K562 (cell line): Measurements from ENCODE around the gene PRLH. TPM values are rescaled to one million over a fixed set of nuclear protein-coding genes. Genes with fewer than 3 reads are reported as not detected.

Experiments used
- ATAC-seq: fragments of 200-7000 bp; cut with Tn5 transposase; 3 replicates; pipeline ENCODE4 v1.9.1; 2020; ENCODE audit warnings: moderate library complexity
- BruUV-seq: library from RNA; stranded (reverse); fragments of 400-500 nt; replicated peaks from 2 replicates; lab custom pipeline; 2021; lab: Mats Ljungman, UMichigan
- CTCF ChIA-PET: fragments of 300-600 bp; formaldehyde crosslinking; extraction: SDS; loops from one replicate; lab custom pipeline; 2021; ENCODE audit warnings: low intra/inter-chr PET ratio; lab: Yijun Ruan, JAX
- POLR2A ChIA-PET: fragments of 300-600, 350-650 bp; sonication (Branson Sonifier 250); formaldehyde crosslinking; extraction: SDS; loops from one replicate; lab custom pipeline; 2021; ENCODE audit warnings: antibody characterized with exemption, inconsistent platforms; lab: Yijun Ruan, JAX
- DNase-seq, 4 experiments: peaks; one replicate each; pipeline versions ENCODE4 v3.0.0 to v3.0.0-alpha.2; 2011 to 2018; ENCODE audit warnings: low spot score in 3 of 4, mixed read lengths in 3 of 4; ENCODE audit errors: extremely low read depth in 1 of 4
- FAIRE-seq: peaks from 2 replicates; lab custom pipeline; 2011; peaks lifted over from hg19 to GRCh38; lab: Jason Lieb, UNC
- H2AFZ ChIP-seq: 2 replicates; pipeline ENCODE4 v1.6.0; 2011; ENCODE audit warnings: low read depth, low read length, control low read depth, inconsistent platforms
- H3K27ac ChIP-seq: fragments of 200-600 bp; 3 replicates; pipeline ENCODE4 v1.8.0; 2011; ENCODE audit warnings: low read depth, mild to moderate bottlenecking, control low read depth, inconsistent platforms, low read length, moderate library complexity, mixed read lengths; ENCODE audit errors: extremely low read depth
- H3K27me3 ChIP-seq, 2 experiments: fragments of 300-600 bp in 1 of 2; 2 replicates in 1 of 2; 3 replicates in 1 of 2; pipeline versions ENCODE4 v1.6.0 to v1.8.0; 2011; ENCODE audit warnings: inconsistent platforms in 2 of 2, low read length in 2 of 2, mild to moderate bottlenecking in 1 of 2, mixed read lengths in 1 of 2, moderate library complexity in 1 of 2; ENCODE audit not compliant: control insufficient read depth in 2 of 2, insufficient read depth in 2 of 2
- H3K36me3 ChIP-seq: fragments of 300-600 bp; 3 replicates; pipeline ENCODE4 v1.8.0; 2011; ENCODE audit warnings: mild to moderate bottlenecking, low read length, inconsistent platforms; ENCODE audit not compliant: control insufficient read depth, insufficient read depth
- H3K4me1 ChIP-seq, 2 experiments: fragments of 200-600 bp in 1 of 2; replicated peaks in 1 of 2; 2 replicates in 1 of 2; 3 replicates in 1 of 2; pipeline versions ENCODE4 v1.5.1 to v1.8.0; 2011; ENCODE audit warnings: inconsistent platforms in 2 of 2, low read length in 2 of 2, mild to moderate bottlenecking in 1 of 2, mixed read lengths in 1 of 2, moderate library complexity in 1 of 2; ENCODE audit not compliant: control insufficient read depth in 2 of 2, insufficient read depth in 2 of 2
- H3K4me2 ChIP-seq: 2 replicates; pipeline ENCODE4 v1.6.1; 2011; ENCODE audit warnings: low read length, control low read depth, inconsistent platforms, mixed read lengths; ENCODE audit not compliant: insufficient read depth
- H3K4me3 ChIP-seq: fragments of 200-600 bp; sonication (generic), shearing (Covaris generic); 2 replicates; pipeline ENCODE4 v1.5.1; 2016; ENCODE audit warnings: control low read depth, inconsistent platforms
- H3K79me2 ChIP-seq: fragments of 200-600 bp; 3 replicates; pipeline ENCODE4 v1.8.0; 2011; ENCODE audit warnings: low read length, inconsistent platforms; ENCODE audit not compliant: control insufficient read depth, insufficient read depth
- H3K9ac ChIP-seq, 2 experiments: 2 replicates each; pipeline versions ENCODE4 v1.6.0 to v1.6.1; 2011; ENCODE audit warnings: low read depth in 2 of 2, low read length in 2 of 2, control low read depth in 1 of 2, inconsistent platforms in 1 of 2, mild to moderate bottlenecking in 1 of 2, mixed read lengths in 1 of 2; ENCODE audit not compliant: insufficient read depth in 1 of 2
- H3K9me1 ChIP-seq: one replicate; pipeline ENCODE4 v1.6.0; 2011; ENCODE audit warnings: inconsistent platforms, mild to moderate bottlenecking, low read length, moderate library complexity; ENCODE audit not compliant: control insufficient read depth, insufficient read depth
- H3K9me3 ChIP-seq: replicated peaks from 2 replicates; pipeline ENCODE4 v1.5.1; 2011; ENCODE audit warnings: low read depth, low read length, inconsistent platforms; ENCODE audit not compliant: control insufficient read depth, insufficient read depth
- H4K20me1 ChIP-seq: replicated peaks from 2 replicates; pipeline ENCODE4 v1.6.1; 2011; ENCODE audit warnings: low read length, inconsistent platforms, mixed read lengths; ENCODE audit not compliant: control insufficient read depth, insufficient read depth
- ATF4 ChIP-seq: fragments of 450-650 bp; formaldehyde crosslinking; IDR thresholded peaks from 2 replicates; pipeline ENCODE4 v1.4.0; 2022; ENCODE audit warnings: mild to moderate bottlenecking, moderate library complexity
- CSDE1 ChIP-seq, 2 experiments: fragments of 450-650 bp; IDR thresholded peaks; 2 replicates each; pipeline ENCODE4 v1.6.1; 2016; ENCODE audit warnings: mild to moderate bottlenecking in 1 of 2
- CTCF ChIP-seq, 3 experiments: IDR thresholded peaks in 2 of 3; conservative IDR thresholded peaks in 1 of 3; 2 replicates each; pipeline ENCODE4 v1.5.1; 2011 to 2012; ENCODE audit warnings: low read length in 3 of 3, mild to moderate bottlenecking in 3 of 3, control low read depth in 2 of 3, improper control_type of control experiment in 1 of 3, inconsistent platforms in 1 of 3, low read depth in 1 of 3, mixed read lengths in 1 of 3, moderate library complexity in 1 of 3; ENCODE audit not compliant: insufficient read depth in 2 of 3
- E2F6 ChIP-seq, 2 experiments: IDR thresholded peaks; 2 replicates each; pipeline ENCODE4 v1.6.1; 2011; ENCODE audit warnings: borderline replicate concordance in 1 of 2, control low read depth in 1 of 2, low read depth in 1 of 2, low read length in 1 of 2, mild to moderate bottlenecking in 1 of 2, mixed read lengths in 1 of 2, moderate library complexity in 1 of 2; ENCODE audit not compliant: insufficient read depth in 1 of 2, insufficient read length in 1 of 2, poor library complexity in 1 of 2, severe bottlenecking in 1 of 2; ENCODE audit errors: extremely low read depth in 1 of 2
- HNRNPH1 ChIP-seq: fragments of 200-400 bp; formaldehyde crosslinking; optimal IDR thresholded peaks from 2 replicates; pipeline ENCODE3; 2017; ENCODE audit warnings: low read depth, mild to moderate bottlenecking, low read length, moderate library complexity
- MCM3 ChIP-seq: fragments of 450-650 bp; IDR thresholded peaks from 2 replicates; pipeline ENCODE4 v1.6.1; 2016
- MCM5 ChIP-seq: fragments of 450-650 bp; IDR thresholded peaks from 2 replicates; pipeline ENCODE4 v1.6.1; 2016; ENCODE audit warnings: low read depth
- RBBP5 ChIP-seq: fragments of 200-600 bp; sonication (generic); IDR thresholded peaks from 2 replicates; pipeline ENCODE4 v1.6.1; 2012; ENCODE audit warnings: borderline replicate concordance, mild to moderate bottlenecking, low read length, control low read depth, inconsistent platforms; ENCODE audit not compliant: insufficient read depth, poor library complexity, severe bottlenecking
- RBM17 ChIP-seq: fragments of 200-400 bp; formaldehyde crosslinking; IDR thresholded peaks from 2 replicates; pipeline ENCODE4 v1.6.1; 2017; ENCODE audit warnings: low read depth, mild to moderate bottlenecking, low read length, borderline replicate concordance
- SMC3 ChIP-seq: conservative IDR thresholded peaks from 2 replicates; pipeline ENCODE4 v1.6.1; 2011; ENCODE audit warnings: low read depth, low read length, improper control_type of control experiment; ENCODE audit not compliant: insufficient read depth
- ZBTB9 ChIP-seq: fragments of 450-650 bp; formaldehyde crosslinking; IDR thresholded peaks from 2 replicates; pipeline ENCODE4 v1.4.0; 2020; ENCODE audit warnings: mild to moderate bottlenecking, moderate library complexity
- ZNF146 ChIP-seq: IDR thresholded peaks from one replicate; pipeline ENCODE4 v1.6.1; 2018; ENCODE audit warnings: missing compliant biosample characterization; ENCODE audit not compliant: unreplicated experiment
- ZNF398 ChIP-seq: fragments of 250-450 bp; sonication (Bioruptor Pico); IDR thresholded peaks from 2 replicates; pipeline ENCODE4 v1.8.0; 2021; ENCODE audit warnings: moderate library complexity, mild to moderate bottlenecking, inconsistent platforms
- ZNF764 ChIP-seq: fragments of 250-450 bp; sonication (Bioruptor Pico); IDR thresholded peaks from 2 replicates; pipeline ENCODE4 v1.4.0; 2020; ENCODE audit warnings: low read depth, mild to moderate bottlenecking, moderate library complexity
- ZSCAN29 ChIP-seq: fragments of 450-650 bp; IDR thresholded peaks from 2 replicates; pipeline ENCODE4 v1.6.1; 2017
- WGBS: fragments of 100-300 bp; shearing (Covaris generic); methylation state at CpG from one replicate; pipeline ENCODE4 v1.1.6; 2016; ENCODE audit warnings: low coverage, mixed read lengths; ENCODE audit not compliant: insufficient coverage; ENCODE audit errors: missing lambda C conversion rate; 5-methylcytosine and 5-hydroxymethylcytosine counted together
- in situ Hi-C: fragments of 300-500 bp; cut with MboI; formaldehyde crosslinking; loops from 4 replicates; pipeline ENCODE4 v1.15.0; 2018; ENCODE audit warnings: inconsistent platforms, mixed read lengths
- intact Hi-C: fragments of 100-400 bp; cut with micrococcal nuclease; formaldehyde crosslinking; loops from 2 replicates; pipeline ENCODE4 v1.14.2; 2022
- polyA plus RNA-seq, 8 experiments: library from polyadenylated mRNA; depleted of rRNA in 4 of 8; stranded (reverse) in 5 of 8; unstranded in 3 of 8; fragments of >200 nt; fragmentation: Nextera tagmentation in 2 of 8; fragmentation: Illumina TruSeq in 1 of 8; extraction: Ambion mirVana in 2 of 8; extraction: Trizol in 1 of 8; gene quantifications; 2 replicates each; pipeline versions ENCODE4 v1.2.1 to v1.2.3, GENCODE V29; 2011 to 2014; ENCODE audit warnings: inconsistent platforms in 1 of 8, missing spikeins in 1 of 8
- total RNA-seq, 7 experiments: library from RNA; depleted of rRNA in 6 of 7; stranded (reverse); fragments of >200 nt in 6 of 7; fragmentation: Illumina TruSeq in 2 of 7; extraction: Trizol in 2 of 7; gene quantifications; 2 replicates each; pipeline versions ENCODE4 v1.2.1 to v1.2.3, GENCODE V29; 2011 to 2021; ENCODE audit warnings: low replicate concordance in 1 of 7

Gene PRLH
- total and polyA plus RNA-seq, 9 of the 15 experiments (the other 6 are each of a cell fraction or from before 2014, with no cell fraction given), result not detected

GRCh38 chr2:237571551-237571950 lies 5.2 kb downstream of the PRLH start:
- intact Hi-C loops (no loop called here), in situ Hi-C loops (loop anchor here (5.0 to 10.0 kb wide), 2 partner anchors 59 to 417 kb away; no protein-coding TSS in a partner anchor)
- Histone ChIP-seq H3K27me3 (peaks cover 0 to 36% of the 10 kb centered on the region in 2 experiments; a peak in 3 of 5 replicates), H3K9me1 (no peaks in the 10 kb centered on the region), H3K9ac (no peak overlapping the region), H3K9me3 (no peaks in the 10 kb centered on the region), H2AFZ (no peak overlapping the region), H3K79me2 (no peaks in the 10 kb centered on the region), H3K4me3 (no peak overlapping the region), H4K20me1 (no peaks in the 10 kb centered on the region), H3K36me3 (no peaks in the 10 kb centered on the region), H3K27ac (no peak overlapping the region), H3K4me1 (peaks cover 0 to 3% of the 10 kb centered on the region in 2 experiments; a peak in 2 of 5 replicates), H3K4me2 (no peak overlapping the region)
- WGBS, result 15% methylated on average over 5 of the region's 7 CpGs
- POLR2A ChIA-PET, result no interaction called here
- BruUV-seq, result no TSS peak
- CTCF ChIA-PET, result interaction anchor here (0.6 to 2.6 kb wide), 4 partner anchors 59 to 777 kb away, joined by 3 to 51 read pairs (median 6); no protein-coding TSS in a partner anchor
- ATAC-seq (no peak), DNase-seq (no peak), FAIRE-seq (no peak)
- TF ChIP-seq MCM3, result no peak
- no peak for TF ChIP-seq CTCF (IDR thresholded peaks at IDR 0.05 in 2 of 3, conservative IDR thresholded peaks at IDR 0.05 in 1 of 3; ENCODE audit: insufficient read depth in 2 of 3, low read depth in 1 of 3, low read length in 3 of 3)
- no peak for TF ChIP-seq CSDE1 (IDR thresholded peaks at IDR 0.05)
- no peak for TF ChIP-seq ZBTB9
- no peak for TF ChIP-seq ATF4 (CRISPR knock-in tag)
- no peak for TF ChIP-seq E2F6 (IDR thresholded peaks at IDR 0.05; ENCODE audit: borderline replicate concordance in 1 of 2, extremely low read depth in 1 of 2, insufficient read depth in 1 of 2, insufficient read length in 1 of 2, low read depth in 1 of 2, low read length in 1 of 2, poor library complexity in 1 of 2, severe bottlenecking in 1 of 2)
- no peak for TF ChIP-seq ZNF146 (CRISPR knock-in tag)
- TF ChIP-seq RBM17, result no peak
- TF ChIP-seq RBBP5, result no peak
- no peak for TF ChIP-seq HNRNPH1
- no peak for TF ChIP-seq SMC3
- TF ChIP-seq MCM5, result no peak
- TF ChIP-seq ZNF764 (CRISPR knock-in tag), result no peak
- TF ChIP-seq ZNF398 (CRISPR knock-in tag), result no peak
- TF ChIP-seq ZSCAN29, result no peak
